Midbrain (tissue), 1 donor: ENCODE data around the gene TPRG1L.
A peak's percentile ranks its signal among the peaks of the same experiment; 100 is the strongest.

Experiments used
- DNase-seq: peaks from one replicate; lab custom pipeline; 2025; lab: John Stamatoyannopoulos, UW

Gene TPRG1L

DNA sequence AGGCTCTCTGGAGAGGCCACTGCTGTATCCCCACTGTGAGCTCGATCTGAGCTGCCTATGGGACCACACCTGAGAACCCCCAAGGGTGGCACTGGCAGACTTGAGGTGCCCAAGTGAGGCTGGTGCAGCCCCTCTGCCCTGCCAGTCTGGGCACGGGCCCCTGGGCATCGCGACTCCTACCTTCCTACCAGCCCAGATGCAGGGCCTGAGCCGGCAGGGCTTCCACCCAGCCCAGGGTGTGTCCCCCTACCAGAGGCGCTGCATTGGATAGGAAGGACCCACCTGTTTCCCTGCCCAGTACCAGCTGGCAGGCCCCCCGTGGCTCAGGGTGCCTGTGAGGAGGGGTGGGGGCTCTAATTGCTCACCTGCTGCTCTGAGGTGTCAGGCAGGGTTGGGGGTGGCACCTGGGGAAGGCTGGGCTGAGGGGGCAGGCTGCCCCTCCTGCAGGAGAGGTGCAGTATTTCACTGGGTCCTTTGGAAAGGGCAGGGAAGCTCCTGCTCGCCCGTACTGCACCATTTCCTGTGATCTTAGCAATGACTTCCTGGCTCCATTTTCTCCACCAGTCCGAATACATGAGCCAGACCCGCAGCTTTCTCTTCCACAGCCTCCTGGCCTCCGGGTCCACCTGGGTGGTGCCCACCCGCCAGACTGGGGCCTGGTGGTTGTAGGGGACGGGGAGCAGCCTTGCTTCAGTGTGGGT is 39.3 kb downstream of the TPRG1L start:
- DNase-seq = no peak

DNA sequence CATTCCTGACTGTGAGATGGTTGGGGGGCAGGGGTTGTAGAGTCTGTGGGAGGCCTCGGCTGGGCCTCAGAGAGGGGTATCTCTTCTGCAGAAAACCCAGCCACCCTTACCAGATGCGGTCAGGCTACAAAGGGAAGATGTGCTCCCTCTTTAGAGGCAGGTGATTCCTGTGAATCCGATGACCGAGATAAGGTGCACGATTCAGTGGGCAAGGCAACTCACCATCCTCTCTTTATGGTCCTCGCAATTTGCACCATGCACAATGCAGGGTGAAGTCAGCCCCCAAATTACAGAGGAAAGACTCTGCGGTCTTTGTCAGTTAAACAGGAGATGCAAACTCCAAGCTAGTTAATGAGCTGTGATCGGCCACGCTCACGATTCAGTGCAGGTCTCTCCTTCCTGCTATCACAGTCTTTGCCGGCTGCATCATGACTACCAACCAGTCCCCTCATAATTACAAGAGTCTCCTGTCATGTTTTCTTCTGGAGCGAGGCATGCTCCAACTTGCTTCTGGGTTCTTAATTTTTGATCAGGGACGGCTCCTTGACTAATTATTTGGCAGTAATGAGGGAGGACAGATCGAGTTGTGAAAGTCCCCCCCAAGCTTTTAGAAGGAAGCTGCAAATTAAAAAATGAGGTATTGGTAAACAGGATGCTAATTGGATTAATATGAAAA is 40.0 kb downstream of the TPRG1L start:
- no peak for DNase-seq

DNA sequence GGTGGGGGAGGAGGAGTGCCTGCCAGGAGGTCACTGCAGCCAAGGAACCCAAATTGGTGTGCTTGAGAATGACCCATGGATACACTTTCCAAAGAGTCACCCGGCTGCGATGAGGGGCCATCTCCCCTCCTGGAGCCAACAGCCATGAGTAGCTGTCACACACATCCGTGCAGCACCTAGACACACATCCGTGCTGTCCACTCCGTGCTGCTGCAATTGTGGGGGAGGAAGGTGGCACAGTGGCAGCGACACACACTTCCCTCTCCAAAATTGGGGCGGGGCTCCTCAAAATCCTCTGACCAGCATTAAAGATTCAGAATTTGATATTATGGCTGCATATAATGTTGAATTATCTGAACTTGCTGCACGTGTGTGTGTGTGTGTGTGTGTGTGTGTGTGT is 43.3 kb downstream of the TPRG1L start:
- DNase-seq = no peak

DNA sequence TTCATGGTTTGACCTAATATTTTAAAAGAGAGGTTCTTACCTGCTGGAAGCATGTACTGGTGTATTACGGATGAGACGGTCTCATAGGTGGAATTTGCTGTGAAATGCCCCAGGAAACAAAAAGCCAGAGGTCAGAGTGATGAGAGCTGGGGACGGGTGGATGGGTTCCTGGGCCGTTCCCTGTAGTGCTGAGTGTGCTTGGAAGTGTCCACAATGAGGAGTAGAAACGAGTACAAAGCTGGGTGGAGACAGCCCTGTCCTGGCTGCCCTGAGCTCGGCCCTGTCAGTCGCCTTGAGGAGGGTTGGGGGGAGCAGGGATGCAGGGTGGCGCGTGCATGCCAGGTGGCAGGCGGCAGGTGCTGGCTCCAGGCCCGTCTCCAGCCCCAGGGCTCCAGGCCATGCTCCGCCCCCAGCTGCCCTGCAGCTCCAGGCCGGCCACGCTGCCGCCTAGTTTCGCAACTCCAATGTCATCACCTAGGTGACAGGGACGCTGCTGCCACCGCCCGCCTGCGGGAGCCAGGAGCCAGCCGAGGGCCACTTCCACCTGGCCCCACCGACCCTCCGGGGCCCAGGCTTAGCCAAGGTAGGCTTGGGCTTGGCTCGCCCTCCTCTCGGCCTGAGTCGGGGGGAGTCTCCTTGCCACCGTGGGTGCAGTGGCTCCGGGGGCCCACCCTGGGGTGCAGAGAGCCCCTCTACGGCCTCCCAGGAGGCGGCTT is 43.9 kb downstream of the TPRG1L start:
- peak; percentile 28 for DNase-seq

DNA sequence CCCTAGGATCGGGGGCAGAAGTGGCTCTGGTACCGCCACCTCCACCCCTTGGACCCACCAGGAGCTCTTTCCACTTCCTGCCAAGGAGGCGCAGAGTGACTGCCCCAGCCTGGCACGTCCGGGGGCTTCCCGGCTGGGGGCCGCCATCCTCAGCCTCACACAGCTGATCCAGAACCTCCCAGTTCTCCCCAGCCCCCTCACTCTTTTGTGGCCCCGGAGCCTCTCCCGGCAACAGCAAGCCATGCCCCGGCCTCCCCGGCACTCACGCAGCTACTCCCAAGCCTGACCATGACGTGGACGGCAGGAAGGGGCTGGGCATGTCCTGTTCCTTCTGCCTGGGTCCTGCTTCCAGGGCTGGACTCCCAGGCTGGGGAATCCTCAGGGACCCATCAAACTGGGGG is 44.6 kb downstream of the TPRG1L start:
- no peak for DNase-seq

DNA sequence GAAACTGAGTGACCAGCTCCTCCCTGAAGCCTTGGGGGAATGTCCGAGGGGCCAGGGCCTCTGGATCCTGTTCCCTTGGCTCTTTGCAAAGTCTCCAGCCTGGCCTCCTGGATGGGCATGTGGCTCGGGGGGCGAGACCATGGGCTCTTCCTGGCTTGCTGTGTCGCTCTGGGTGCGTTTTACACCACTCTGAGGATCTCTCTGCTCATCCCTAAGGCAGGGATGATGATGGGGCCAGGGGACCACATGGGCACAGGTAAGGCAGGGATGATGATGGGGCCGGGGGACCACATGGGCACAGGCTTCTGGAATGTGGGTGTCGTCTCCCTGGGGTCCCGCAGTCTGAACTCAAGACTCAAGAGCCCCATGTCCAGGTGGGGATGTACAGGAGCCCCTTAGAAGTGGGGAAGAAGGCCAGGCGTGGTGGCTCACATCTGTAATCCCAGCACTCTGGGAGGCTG is 45.2 kb downstream of the TPRG1L start:
- no peak for DNase-seq

DNA sequence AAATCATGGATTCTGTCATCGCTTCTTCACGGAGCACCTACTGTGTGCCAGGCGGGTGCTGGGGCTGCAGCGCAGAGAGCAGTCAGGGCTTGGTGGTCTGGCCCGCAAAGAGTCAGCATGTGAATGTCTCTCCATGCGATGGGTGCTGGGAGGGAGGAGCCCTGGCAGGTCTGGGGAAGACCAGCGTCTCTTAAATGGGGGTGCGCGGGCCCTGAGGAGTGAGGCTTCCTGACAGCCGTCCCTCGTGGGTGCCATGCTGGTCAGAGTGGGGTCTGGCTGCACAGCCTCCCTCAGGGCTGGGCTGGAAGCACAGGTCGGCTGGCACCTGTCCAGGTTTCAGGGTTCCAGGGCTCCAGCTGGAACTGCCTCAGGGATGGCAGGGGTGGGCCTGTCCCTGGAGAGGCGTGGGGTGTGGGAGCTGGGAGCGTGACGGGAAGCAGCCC is 46.0 kb downstream of the TPRG1L start:
- DNase-seq = no peak

DNA sequence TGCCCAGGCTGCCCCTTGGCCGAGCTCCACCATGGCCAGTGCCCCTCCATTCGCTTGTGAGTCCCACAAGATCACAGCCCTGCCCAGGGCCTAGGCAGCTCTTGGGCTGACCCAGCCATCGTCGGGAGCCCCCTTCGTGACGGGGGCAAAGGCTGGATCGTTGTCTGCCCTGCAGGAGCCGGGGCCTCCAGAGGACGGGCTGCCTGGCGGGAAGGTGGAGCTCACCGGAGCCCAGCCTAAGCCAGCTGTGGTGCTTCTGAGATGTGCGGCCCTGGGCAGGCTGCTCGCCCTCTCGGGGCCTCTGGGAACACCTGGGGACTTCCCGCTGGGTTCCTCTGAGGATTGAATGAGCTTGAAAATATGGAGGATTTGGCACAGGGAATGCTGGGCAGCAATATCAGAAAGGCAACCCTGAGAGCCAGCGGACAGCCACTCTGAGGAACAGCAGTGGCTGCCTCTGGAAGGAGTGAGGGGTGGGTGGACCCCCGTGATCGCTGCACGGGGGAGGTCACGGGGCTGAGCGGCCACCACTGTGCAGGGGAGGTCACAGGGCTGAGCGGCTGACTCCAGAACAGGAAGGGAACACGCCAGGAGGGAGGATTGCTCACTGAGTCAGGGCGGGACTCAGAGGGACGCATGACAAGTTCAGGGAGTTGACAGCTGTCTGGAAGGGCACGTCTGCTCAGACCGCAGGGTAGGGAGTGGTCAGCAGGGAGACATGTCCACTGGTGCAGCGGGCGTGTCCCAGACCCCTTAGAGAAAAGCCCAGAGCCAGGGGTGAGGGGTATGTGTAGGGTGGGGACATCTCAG is 46.8 kb downstream of the TPRG1L start:
- no peak for DNase-seq

DNA sequence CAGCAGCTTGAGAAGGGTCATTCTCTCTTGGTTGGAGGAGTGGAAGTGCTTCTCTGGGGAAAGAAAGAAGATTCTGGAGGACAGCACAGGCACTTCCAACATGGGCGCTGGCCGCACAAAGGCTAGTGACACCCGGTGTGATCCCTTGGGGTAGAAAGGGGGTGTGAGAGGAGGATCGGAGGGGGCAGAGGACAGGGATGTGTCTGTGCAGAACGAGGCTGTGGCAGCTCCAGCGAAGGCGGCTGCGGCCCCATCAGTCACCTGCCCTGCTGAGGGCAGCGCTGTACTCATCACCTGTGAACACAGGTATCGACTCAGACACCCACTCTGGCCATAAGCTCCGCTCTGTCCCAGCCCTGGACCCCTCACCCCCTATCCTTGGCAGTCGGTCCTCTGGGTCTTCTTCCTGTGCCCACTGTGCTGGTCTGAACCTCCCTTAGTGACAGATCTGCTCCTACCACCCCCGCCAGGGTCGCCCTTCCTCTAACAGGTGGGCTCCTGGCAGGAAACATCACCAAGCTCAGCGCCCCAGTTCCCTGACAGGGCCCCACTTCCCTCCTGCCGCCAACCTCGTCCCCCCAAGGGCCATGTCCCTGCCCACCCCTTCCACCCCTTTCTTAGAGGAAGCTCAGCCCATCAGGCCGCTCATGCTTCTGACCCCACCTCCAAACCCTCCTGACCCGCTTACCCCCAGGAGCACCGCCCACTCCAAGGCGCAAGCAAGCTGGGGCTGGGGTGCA is 47.6 kb downstream of the TPRG1L start:
- DNase-seq = no peak

DNA sequence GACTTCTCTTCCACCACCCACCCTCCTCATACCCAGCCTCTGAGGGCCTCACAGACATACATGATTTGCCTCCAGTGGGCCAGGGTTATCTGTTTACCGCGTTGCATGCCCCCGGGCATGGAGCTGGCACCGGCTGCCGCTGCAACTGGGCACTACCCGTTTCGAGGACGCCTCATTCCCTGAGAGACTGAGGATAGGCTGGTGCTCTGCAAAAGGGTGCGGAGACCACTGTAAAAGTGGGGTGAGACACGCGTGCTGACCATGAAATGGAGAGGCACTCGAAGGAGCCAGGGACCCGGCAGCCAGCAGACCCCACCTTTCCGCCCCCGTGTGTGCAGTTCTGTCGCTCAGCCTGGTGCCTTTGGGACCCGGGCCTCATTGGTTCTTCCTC is 48.2 kb downstream of the TPRG1L start:
- DNase-seq = no peak

DNA sequence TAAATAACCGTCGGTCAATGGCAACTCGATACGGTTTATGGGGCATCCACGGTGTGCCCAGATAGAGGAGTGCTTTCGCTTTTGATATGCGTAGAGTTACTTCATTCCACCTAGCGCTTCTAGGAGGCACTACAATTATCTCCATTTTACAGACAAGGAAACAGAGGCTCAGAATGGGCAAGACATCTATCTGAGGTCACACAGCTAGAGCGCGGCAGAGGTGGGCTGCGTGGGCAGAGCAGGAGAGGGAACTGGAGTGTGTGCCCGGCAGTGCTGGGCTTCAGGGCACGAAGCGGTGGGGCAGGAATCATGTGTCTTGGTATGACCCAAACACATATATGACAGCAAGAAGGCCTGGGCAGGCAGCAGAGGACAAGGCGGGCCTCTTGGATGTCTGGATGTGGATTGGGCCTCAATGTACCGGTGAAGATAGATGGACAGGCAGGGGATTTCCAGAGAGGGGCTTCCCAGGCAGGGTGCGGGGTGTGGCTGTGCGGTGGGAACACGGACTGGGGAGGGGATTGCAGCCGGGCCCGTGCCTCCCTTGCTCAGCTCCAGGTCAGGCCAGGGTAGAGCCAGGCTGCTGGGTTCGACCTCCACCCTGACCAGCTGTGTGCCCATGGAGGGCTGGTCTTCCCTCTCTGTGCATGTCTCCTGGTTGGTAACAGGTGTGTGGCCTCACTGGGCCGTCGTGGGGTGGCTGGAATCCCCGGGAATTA is 48.7 kb downstream of the TPRG1L start:
- no peak for DNase-seq

DNA sequence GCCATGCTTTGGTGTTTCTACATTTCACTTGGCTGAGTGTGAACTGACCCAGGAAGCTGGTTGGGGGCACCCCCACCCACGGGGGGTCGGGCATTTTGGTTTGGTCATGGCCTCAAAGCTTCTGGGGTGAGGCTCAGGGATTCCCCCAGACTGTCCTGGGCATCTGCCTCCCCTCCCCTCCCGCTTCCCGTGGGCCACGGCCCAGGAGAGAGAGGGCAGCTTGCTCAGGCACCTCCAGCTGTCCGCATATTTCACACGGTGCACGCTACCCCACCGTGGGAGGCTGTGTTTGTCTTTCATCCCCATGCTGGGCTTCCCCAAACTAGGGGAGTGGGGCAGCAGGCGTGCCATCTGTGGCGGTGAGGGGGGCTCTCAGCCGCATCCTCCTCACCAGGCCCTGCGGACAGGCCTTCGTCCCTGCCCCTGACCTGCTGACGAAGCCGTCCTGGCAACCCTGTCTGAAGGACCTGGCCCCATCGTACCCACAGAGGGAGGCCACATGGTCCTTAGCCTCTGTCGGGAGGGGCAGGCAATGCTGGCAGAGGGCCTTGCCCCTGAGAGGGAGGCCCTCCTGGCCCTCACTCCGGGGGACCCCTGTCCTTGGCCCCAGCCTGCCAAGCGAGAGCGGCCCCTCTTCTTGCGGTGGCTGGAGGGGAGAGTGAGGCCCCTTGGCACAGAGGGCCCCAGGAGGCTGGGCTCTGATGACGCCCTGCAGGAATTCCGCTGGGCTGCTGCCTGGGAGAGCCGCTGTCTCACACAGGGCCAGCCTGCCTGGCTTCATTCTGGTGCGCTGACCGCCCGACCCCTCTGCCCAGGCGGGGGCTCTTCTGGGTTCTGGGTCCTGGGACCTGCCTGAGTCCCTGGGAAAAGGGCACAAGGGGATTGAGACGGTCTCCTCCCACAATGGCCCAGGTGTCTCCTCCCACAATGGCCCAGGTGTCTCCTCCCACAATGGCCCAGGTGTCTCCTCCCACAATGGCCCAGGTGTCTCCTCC is 49.6 kb downstream of the TPRG1L start:
- DNase-seq = no peak

DNA sequence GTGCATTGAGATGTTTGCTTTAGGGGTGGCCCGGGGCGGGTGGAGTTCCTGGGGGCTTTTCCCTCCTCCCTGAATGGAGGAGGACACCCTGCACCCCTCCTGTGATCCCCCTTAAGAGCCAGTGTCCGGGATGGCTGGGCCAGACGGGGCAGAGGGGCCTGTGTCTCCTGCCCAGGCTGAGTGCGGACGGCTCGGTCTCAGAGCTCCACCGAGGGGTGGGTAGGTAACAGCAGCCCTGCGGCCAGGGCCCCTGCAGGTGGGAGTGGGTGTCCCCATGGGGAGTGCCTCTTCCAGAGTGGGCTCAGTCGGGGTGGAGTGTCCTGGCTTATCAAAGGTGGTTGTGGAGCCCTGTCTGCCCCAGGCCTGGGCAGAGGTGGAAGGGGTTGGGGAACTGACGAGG is 50.6 kb downstream of the TPRG1L start:
- DNase-seq = no peak

DNA sequence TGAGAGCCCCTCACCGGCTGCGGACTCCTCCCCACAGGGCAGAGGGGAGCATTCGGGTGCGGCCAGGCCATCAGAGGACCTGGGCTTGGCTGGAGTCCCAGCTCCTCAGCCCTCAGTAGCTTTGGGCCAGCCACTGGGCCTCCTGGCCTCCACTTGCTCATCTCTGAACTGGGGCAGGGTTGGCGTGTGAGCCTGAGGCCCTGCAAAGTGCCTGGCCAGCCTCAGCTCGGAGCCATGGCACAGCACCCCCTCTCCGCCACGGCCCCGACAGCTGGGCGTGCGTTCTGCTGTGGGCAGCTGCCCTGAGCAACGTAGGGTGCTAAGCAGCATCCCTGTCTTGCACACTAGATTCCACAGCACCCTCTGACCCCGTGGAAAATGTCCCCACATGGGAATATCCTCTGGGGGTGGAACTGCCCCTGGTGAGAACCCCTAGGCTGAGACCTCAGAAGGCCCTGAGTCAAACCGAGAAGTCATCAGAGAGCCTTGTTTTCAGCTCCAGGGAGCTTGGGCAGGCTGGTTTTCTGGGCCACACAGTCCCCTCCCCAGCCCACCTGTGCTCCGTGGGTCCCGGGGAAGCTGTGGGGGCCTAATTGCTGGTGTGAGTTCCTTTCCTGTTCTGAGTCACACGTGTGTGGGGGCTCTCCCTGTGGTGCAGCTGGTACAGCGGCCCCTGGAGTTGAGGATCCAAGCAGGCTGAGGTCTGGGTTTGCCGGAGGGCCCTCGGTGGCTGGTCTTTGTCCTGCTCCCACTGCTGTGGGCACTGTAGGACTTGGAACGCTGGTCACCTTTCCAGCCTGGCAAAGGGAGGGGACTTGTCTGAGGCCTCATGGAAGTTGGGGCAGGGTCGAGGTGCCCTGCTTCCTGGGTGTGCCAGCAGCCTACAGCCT is 52.0 kb downstream of the TPRG1L start:
- DNase-seq = no peak

DNA sequence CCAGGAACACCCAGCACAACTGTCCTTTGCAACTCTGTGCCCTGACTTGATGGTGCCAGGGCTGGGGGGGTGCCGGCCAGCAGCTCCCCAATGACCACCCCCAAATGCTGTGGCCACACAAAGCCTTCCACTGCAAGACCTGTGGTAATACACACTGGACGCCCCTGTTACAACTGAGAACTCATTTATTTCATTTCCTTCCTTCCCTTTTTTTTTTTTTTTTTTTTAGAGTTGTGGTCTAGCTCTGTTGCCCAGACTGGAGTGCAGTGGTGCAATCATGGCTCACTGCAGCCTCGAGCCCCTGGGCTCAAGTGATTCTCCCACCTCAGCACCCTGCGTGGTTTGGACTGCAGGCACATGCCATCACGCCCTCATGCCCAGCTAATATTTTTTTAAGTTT is 52.7 kb downstream of the TPRG1L start:
- DNase-seq = no peak

DNA sequence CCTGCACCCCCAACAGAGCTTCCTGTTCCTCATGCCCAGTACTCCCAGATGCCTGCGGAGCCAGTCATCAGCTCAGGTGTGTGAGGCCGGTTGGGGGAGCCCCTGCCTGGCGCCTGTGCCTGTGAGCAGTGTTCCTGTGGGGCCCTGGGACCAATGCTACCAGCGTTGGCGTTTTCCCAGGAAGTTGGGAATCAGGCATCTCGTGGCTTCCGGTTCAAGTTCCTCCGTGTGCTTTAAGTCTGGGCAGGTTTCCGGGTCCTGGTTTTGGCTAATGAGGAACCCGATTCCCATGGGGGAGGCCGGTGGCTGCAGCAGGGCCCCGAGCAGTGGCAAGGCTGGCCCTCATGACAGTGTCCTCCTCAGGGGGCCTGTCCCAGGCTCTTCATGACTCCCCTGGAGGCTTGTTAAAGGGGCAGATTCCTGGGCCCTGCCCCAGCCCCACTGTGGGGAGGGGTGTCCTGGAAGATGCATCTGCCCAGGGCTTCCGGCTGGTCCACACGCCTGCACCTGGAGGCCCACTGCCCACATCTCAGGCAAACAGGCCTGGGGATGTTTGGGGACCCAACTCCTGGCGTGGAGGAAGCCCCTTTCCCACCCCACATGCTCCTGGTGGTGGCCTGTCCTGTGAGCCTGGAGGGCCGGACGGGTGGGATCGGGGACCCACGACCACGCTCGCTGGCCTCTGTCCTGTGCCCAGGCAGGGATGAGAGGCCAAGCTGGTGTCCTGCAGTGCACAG is 53.7 kb downstream of the TPRG1L start:
- no peak for DNase-seq

DNA sequence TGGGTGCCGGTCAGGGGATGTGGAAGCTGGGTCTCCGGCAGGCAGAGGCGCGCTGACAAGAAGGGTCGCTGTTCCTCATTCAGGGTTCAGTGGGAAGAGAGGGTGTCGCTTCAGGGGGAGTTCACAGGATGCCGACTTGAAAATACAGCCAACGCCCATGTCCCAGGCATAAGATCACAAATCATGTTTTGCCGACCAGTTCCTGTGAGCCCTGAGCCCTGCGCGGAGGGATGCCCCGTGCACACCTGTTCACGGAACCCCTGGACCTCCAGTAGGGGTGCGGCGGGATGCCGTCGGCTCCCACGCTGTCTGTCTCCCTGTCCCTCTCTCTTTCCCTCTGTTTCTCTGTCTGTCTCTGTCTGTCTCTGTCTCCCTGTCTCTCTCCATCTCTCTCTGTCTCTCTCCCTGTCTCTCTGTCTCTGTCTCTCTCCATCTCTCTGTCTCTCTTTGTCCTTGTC is 54.3 kb downstream of the TPRG1L start:
- DNase-seq = no peak
